Neural progenitor cell (in vitro differentiated cells): ENCODE data around the gene PPM1F.

Experiments used
- CTCF ChIP-seq: fragments of 200-600 bp; sonication (generic); IDR thresholded peaks from 2 replicates; pipeline ENCODE4 v1.5.1; 2017; ENCODE audit warnings: antibody characterized with exemption, mild to moderate bottlenecking
- EZH2 ChIP-seq: fragments of 200-600 bp; sonication (generic); IDR thresholded peaks from 2 replicates; pipeline ENCODE4 v1.6.1; 2017; ENCODE audit warnings: antibody characterized with exemption, mild to moderate bottlenecking, moderate library complexity
- EZH2phosphoT487 ChIP-seq: fragments of 200-600 bp; sonication (generic); IDR thresholded peaks from 2 replicates; pipeline ENCODE4 v1.6.1; 2017; ENCODE audit warnings: antibody characterized with exemption

- TF ChIP-seq CTCF = no peak
- no peak for TF ChIP-seq EZH2
- TF ChIP-seq EZH2phosphoT487 = no peak
These were observed 29.5 kb downstream of the PPM1F start for GRCh38 chr22:21923163-21923561.
